Urinary bladder (tissue), 4 donors: ENCODE results near the gene AFF1. TPM values are rescaled to one million over a fixed set of nuclear protein-coding genes. Genes with fewer than 3 reads are reported as not detected.

Experiments
- DNase-seq: peaks from one replicate; pipeline ENCODE4 v3.0.0-alpha.2; 2015; ENCODE audit errors: extremely low spot score
- H3K27ac ChIP-seq: one replicate; pipeline ENCODE4 v1.5.1; 2013; ENCODE audit warnings: low read depth, mild to moderate bottlenecking, moderate library complexity
- H3K36me3 ChIP-seq: one replicate; pipeline ENCODE4 v1.6.1; 2013; ENCODE audit warnings: mild to moderate bottlenecking, moderate library complexity; ENCODE audit not compliant: insufficient read depth
- H3K4me1 ChIP-seq: one replicate; pipeline ENCODE4 v1.6.1; 2013; ENCODE audit warnings: mild to moderate bottlenecking, moderate library complexity; ENCODE audit not compliant: insufficient read depth
- H3K4me3 ChIP-seq: one replicate; pipeline ENCODE4 v1.5.1; 2013; ENCODE audit warnings: low read depth, low read length
- WGBS: extraction: QIAGEN DNeasy Blood & Tissue Kit; methylation state at CpG from one replicate; pipeline ENCODE4 v1.1.7; 2013; 5-methylcytosine and 5-hydroxymethylcytosine counted together
- polyA plus RNA-seq: library from polyadenylated mRNA; stranded (reverse); fragments of 200-250 nt; gene quantifications from one replicate; pipeline ENCODE4 v1.2.3, GENCODE V29; 2013
- total RNA-seq: library from RNA; depleted of rRNA; stranded (reverse); fragments of >200 nt; gene quantifications from one replicate; pipeline ENCODE4 v1.2.3, GENCODE V29; 2014
- donor health status: healthy with polysubstance abuse.
- donor health status: healthy.

AFF1 gene
- total and polyA plus RNA-seq, 2 donors, result 22.8 to 32.8 TPM

GRCh38 chr4:87153078-87153870, 218.5 kb downstream of the AFF1 start:
- WGBS, result 73% methylated on average over 4 of the region's 4 CpGs
- Histone ChIP-seq H3K27ac (no peak overlapping the region), H3K4me1 (no peaks in the 10 kb centered on the region), H3K4me3 (no peak overlapping the region), H3K36me3 (no peaks in the 10 kb centered on the region)
- DNase-seq, result no peak

GRCh38 chr4:87165892-87166291, 231.1 kb downstream of the AFF1 start:
- H3K27ac ChIP-seq, result no peak overlapping the region
- H3K4me3 ChIP-seq, result no peak overlapping the region
- H3K36me3 ChIP-seq, result peaks cover 2% of the 10 kb centered on the region
- DNase-seq, result no peak
- WGBS, result 97% methylated on average over 1 of the region's 1 CpG
- H3K4me1 ChIP-seq, result no peaks in the 10 kb centered on the region

GRCh38 chr4:87166296-87166854, 231.6 kb downstream of the AFF1 start:
- WGBS, result 92% methylated on average over 3 of the region's 3 CpGs
- peaks cover 2% of the 10 kb centered on the region for H3K36me3 ChIP-seq

GRCh38 chr4:87171944-87172343, 237.1 kb downstream of the AFF1 start:
- H3K4me3 ChIP-seq, result no peak overlapping the region
- peaks cover 2% of the 10 kb centered on the region for H3K36me3 ChIP-seq
- DNase-seq, result no peak
- H3K27ac ChIP-seq, result no peak overlapping the region
- no peaks in the 10 kb centered on the region for H3K4me1 ChIP-seq
- 96% methylated on average over 2 of the region's 2 CpGs for WGBS

More at GRCh38 chr4:87166296-87166854, 231.6 kb downstream of the AFF1 start:
- Histone ChIP-seq H3K27ac (no peak overlapping the region), H3K4me1 (no peaks in the 10 kb centered on the region), H3K4me3 (no peak overlapping the region)
- DNase-seq, result no peak

- H3K36me3 ChIP-seq, result peaks cover 3% of the 10 kb centered on the region
- H3K4me3 ChIP-seq, result no peak overlapping the region
- H3K27ac ChIP-seq, result no peak overlapping the region
- H3K4me1 ChIP-seq, result no peaks in the 10 kb centered on the region
- WGBS, result 93% methylated on average over 2 of the region's 2 CpGs
- no peak for DNase-seq
Observed at GRCh38 chr4:87174672-87175071, 239.9 kb downstream of the AFF1 start.

GRCh38 chr4:87179751-87180150, 244.9 kb downstream of the AFF1 start:
- Histone ChIP-seq H3K36me3 (peaks cover 2% of the 10 kb centered on the region), H3K4me1 (no peaks in the 10 kb centered on the region), H3K27ac (no peak overlapping the region), H3K4me3 (no peak overlapping the region)
- DNase-seq, result no peak
- WGBS, result 57% methylated on average over 1 of the region's 1 CpG

- DNase-seq, result no peak
- H3K36me3 ChIP-seq, result peaks cover 2% of the 10 kb centered on the region
- WGBS, result 95% methylated on average over 2 of the region's 2 CpGs
Observed at GRCh38 chr4:87180767-87181166, 246.0 kb downstream of the AFF1 start.

GRCh38 chr4:87185146-87185870, 250.5 kb downstream of the AFF1 start:
- Histone ChIP-seq H3K4me3 (no peak overlapping the region), H3K27ac (no peak overlapping the region)
- WGBS, result 92% methylated on average over 5 of the region's 5 CpGs

More at GRCh38 chr4:87180767-87181166, 246.0 kb downstream of the AFF1 start:
- no peak overlapping the region for H3K27ac ChIP-seq
- no peaks in the 10 kb centered on the region for H3K4me1 ChIP-seq
- H3K4me3 ChIP-seq, result no peak overlapping the region

GRCh38 chr4:87188048-87188447, 253.2 kb downstream of the AFF1 start:
- 59% methylated on average over 2 of the region's 2 CpGs for WGBS
- H3K4me3 ChIP-seq, result no peak overlapping the region
- H3K36me3 ChIP-seq, result no peaks in the 10 kb centered on the region
- no peak for DNase-seq
- no peak overlapping the region for H3K27ac ChIP-seq
- no peaks in the 10 kb centered on the region for H3K4me1 ChIP-seq

More at GRCh38 chr4:87185146-87185870, 250.5 kb downstream of the AFF1 start:
- DNase-seq, result no peak
- no peaks in the 10 kb centered on the region for H3K36me3 ChIP-seq
- H3K4me1 ChIP-seq, result no peaks in the 10 kb centered on the region

- no peak overlapping the region for H3K4me3 ChIP-seq
- no peak overlapping the region for H3K27ac ChIP-seq
- no peaks in the 10 kb centered on the region for H3K36me3 ChIP-seq
- no peak for DNase-seq
- H3K4me1 ChIP-seq, result no peaks in the 10 kb centered on the region
- WGBS, result 94% methylated on average over 7 of the region's 7 CpGs
Observed at GRCh38 chr4:87188932-87189331, 254.1 kb downstream of the AFF1 start.

Other genes with a start within 250 kb of the AFF1 start
- not detected for gene SLC10A6, start 85.6 kb upstream of the AFF1 start, total RNA-seq
- gene SLC10A6, start 85.6 kb upstream of the AFF1 start, polyA plus RNA-seq, result 1.2 TPM
- 0.63 TPM for gene C4orf36, start 42.6 kb upstream of the AFF1 start, total RNA-seq
- 0.96 TPM for gene C4orf36, start 42.6 kb upstream of the AFF1 start, polyA plus RNA-seq